Lung (tissue), 12 donors: ENCODE results near the gene RNF126. TPM values are rescaled to one million over a fixed set of nuclear protein-coding genes. Genes with fewer than 3 reads are reported as not detected.

Experiments used
- ATAC-seq: fragments of 200-7000 bp; cut with Tn5 transposase; one replicate; pipeline ENCODE4 v1.9.1; 2020; ENCODE audit warnings: moderate number of reproducible peaks; ENCODE audit not compliant: insufficient read depth, low FRiP score
- DNase-seq, 3 donors: peaks; one replicate each; pipeline ENCODE4 v3.0.0-alpha.2; 2013 to 2017
- H3K27ac ChIP-seq, 2 donors: one replicate each; pipeline ENCODE4 v1.5.1; 2013; ENCODE audit warnings: mild to moderate bottlenecking in 2 of 2, moderate library complexity in 2 of 2, control low read depth in 1 of 2, inconsistent platforms in 1 of 2, low read depth in 1 of 2, low read length in 1 of 2
- H3K27me3 ChIP-seq, 3 donors: one replicate each; pipeline ENCODE4 v1.5.1; 2013; ENCODE audit warnings: low read length in 2 of 3; ENCODE audit not compliant: control insufficient read depth in 3 of 3, insufficient read depth in 3 of 3
- H3K36me3 ChIP-seq, 4 donors: one replicate each; pipeline ENCODE4 v1.5.1; 2013; ENCODE audit warnings: low read length in 4 of 4, mild to moderate bottlenecking in 1 of 4, moderate library complexity in 1 of 4; ENCODE audit not compliant: control insufficient read depth in 4 of 4, insufficient read depth in 4 of 4
- H3K4me1 ChIP-seq, 5 donors: one replicate each; pipeline ENCODE4 v1.5.1; 2013; ENCODE audit warnings: low read length in 5 of 5, mild to moderate bottlenecking in 2 of 5, moderate library complexity in 1 of 5; ENCODE audit not compliant: control insufficient read depth in 5 of 5, insufficient read depth in 5 of 5
- H3K4me3 ChIP-seq: one replicate; pipeline ENCODE4 v1.5.1; 2013; ENCODE audit warnings: mild to moderate bottlenecking, control low read depth, moderate library complexity
- H3K9ac ChIP-seq, 2 donors: one replicate each; pipeline ENCODE4 v1.5.1; 2013; ENCODE audit warnings: low read length in 2 of 2, control low read depth in 1 of 2; ENCODE audit not compliant: insufficient read depth in 1 of 2
- H3K9me3 ChIP-seq, 4 donors: one replicate each; pipeline ENCODE4 v1.5.1; 2013; ENCODE audit warnings: low read length in 3 of 4, mild to moderate bottlenecking in 1 of 4, moderate library complexity in 1 of 4; ENCODE audit not compliant: control insufficient read depth in 4 of 4, insufficient read depth in 3 of 4
- WGBS, 2 donors: extraction: QIAGEN DNeasy Blood & Tissue Kit; methylation state at CpG; one replicate each; pipeline ENCODE4 v1.1.7; 2013; 5-methylcytosine and 5-hydroxymethylcytosine counted together
- polyA plus RNA-seq, 2 donors: library from polyadenylated mRNA; stranded (reverse); fragments of 200-250 nt; gene quantifications; one replicate each; pipeline ENCODE4 v1.2.1, GENCODE V29; 2013
- total RNA-seq, 2 donors: library from RNA; depleted of rRNA in 1 of 2; stranded (reverse); fragments of >200 nt in 1 of 2; gene quantifications; one replicate each; pipeline ENCODE4 v1.2.1, GENCODE V29; 2014 to 2021
- TF ChIP-seq, protein P1 (sequence below): IDR thresholded peaks from 2 replicates; pipeline ENCODE4 v1.5.1; 2012; ENCODE audit warnings: mild to moderate bottlenecking; ENCODE audit errors: control extremely low read depth, extremely low read depth
- donor health status: control.
- donor health status: control.
- donor health status: Bipolar disorder and iron deficiency.
- donor health status: healthy.
- donor health status: DM: yes; HTN: yes; CAD: no.

The RNF126 gene
- total and polyA plus RNA-seq, 4 donors, result 18.1 to 46.2 (median 37.1) TPM

DNA sequence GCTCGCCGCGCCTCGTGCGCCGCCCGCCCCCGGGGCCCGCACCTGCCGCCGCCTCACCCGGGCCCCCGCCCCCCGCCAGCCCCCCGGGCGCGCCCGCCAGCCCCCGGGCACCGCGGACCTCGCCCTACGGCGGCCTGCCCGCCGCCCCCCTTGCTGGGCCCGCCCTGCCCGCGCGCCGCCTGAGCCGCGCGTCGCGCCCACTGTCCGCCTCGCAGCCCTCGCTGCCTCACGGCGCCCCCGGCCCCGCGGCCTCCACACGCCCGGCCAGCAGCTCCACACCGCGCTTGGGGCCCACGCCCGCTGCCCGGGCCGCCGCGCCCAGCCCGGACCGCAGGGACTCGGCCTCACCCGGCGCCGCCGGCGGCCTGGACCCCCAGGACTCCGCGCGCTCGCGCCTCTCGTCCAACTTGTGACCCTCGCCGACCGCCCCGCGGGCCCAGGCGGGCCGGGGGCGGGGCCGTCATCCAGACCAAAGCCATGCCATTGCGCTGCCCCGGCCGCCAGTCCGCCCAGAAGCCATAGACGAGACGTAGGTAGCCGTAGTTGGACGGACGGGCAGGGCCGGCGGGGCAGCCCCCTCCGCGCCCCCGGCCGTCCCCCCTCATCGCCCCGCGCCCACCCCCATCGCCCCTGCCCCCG is 46.8 kb downstream of the RNF126 start:
- Histone ChIP-seq H3K4me3 (no peak overlapping the region), H3K4me1 (peaks cover 0 to 8% (median 0%) of the 10 kb centered on the region in 5 donors), H3K9ac (no peak overlapping the region), H3K27me3 (peaks cover 0 to 7% (median 3%) of the 10 kb centered on the region in 3 donors), H3K36me3 (peaks cover 0 to 39% (median 10%) of the 10 kb centered on the region in 4 donors), H3K27ac (no peak overlapping the region), H3K9me3 (peaks cover 0 to 11% (median 0%) of the 10 kb centered on the region in 4 donors)
- WGBS, 2 donors, result 16% methylated on average over 50 to 94 of the region's 97 CpGs
- TF ChIP-seq, protein P1, sequence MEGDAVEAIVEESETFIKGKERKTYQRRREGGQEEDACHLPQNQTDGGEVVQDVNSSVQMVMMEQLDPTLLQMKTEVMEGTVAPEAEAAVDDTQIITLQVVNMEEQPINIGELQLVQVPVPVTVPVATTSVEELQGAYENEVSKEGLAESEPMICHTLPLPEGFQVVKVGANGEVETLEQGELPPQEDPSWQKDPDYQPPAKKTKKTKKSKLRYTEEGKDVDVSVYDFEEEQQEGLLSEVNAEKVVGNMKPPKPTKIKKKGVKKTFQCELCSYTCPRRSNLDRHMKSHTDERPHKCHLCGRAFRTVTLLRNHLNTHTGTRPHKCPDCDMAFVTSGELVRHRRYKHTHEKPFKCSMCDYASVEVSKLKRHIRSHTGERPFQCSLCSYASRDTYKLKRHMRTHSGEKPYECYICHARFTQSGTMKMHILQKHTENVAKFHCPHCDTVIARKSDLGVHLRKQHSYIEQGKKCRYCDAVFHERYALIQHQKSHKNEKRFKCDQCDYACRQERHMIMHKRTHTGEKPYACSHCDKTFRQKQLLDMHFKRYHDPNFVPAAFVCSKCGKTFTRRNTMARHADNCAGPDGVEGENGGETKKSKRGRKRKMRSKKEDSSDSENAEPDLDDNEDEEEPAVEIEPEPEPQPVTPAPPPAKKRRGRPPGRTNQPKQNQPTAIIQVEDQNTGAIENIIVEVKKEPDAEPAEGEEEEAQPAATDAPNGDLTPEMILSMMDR, result no peak
- DNase-seq, result no peak
- no peak for ATAC-seq

- H3K4me1 ChIP-seq, result peaks cover 0 to 8% (median 3%) of the 10 kb centered on the region in 5 donors
- no peak overlapping the region for H3K4me3 ChIP-seq
- no peak overlapping the region for H3K27ac ChIP-seq
- H3K9me3 ChIP-seq, result peaks cover 0 to 11% (median 0%) of the 10 kb centered on the region in 4 donors
- TF ChIP-seq, protein P1, result no peak
- peaks cover 0 to 35% (median 8%) of the 10 kb centered on the region in 4 donors for H3K36me3 ChIP-seq
- DNase-seq (peak in 2 of 3 donors; percentile 25 to 28), ATAC-seq (no peak)
- peaks cover 0 to 7% (median 3%) of the 10 kb centered on the region in 3 donors for H3K27me3 ChIP-seq
- no peak overlapping the region for H3K9ac ChIP-seq
- 22 to 35% methylated on average over 20 to 33 of the region's 33 CpGs for WGBS, 2 donors
These were observed 47.4 kb downstream of the RNF126 start for GRCh38 chr19:615619-616018.

GRCh38 chr19:613732-614567 is 49.1 kb downstream of the RNF126 start:
- Histone ChIP-seq H3K4me1 (peaks cover 0 to 18% (median 3%) of the 10 kb centered on the region in 5 donors), H3K9me3 (peaks cover 0 to 9% (median 0%) of the 10 kb centered on the region in 4 donors), H3K27me3 (peaks cover 0 to 7% (median 3%) of the 10 kb centered on the region in 3 donors), H3K9ac (no peak overlapping the region), H3K27ac (no peak overlapping the region), H3K36me3 (peaks cover 0 to 19% (median 5%) of the 10 kb centered on the region in 4 donors), H3K4me3 (no peak overlapping the region)
- ATAC-seq (no peak), DNase-seq (no peak)
- TF ChIP-seq, protein P1, result no peak
- 67 to 84% methylated on average over 49 to 54 of the region's 54 CpGs for WGBS, 2 donors
